Esophagus squamous epithelium (tissue), 5 donors: ENCODE measurements around the gene DNMT3L. TPM values are rescaled to one million over a fixed set of nuclear protein-coding genes. Genes with fewer than 3 reads are reported as not detected.
"Not testable (repeated sequence)": the region's sequence is repeated elsewhere in the genome, so short reads cannot be mapped to it uniquely, and the experiment has no call there.

Experiments
- DNase-seq: peaks from one replicate; lab custom pipeline; 2025; lab: John Stamatoyannopoulos, UW
- H3K27ac ChIP-seq, 4 donors: fragments of 200-600 bp; sonication (generic); one replicate each; pipeline ENCODE4 v1.5.1; 2016 to 2019; ENCODE audit warnings: mild to moderate bottlenecking in 1 of 4
- H3K27me3 ChIP-seq, 4 donors: fragments of 200-600 bp; sonication (generic); 1 replicate in 3 of 4; 2 replicates in 1 of 4; pipeline versions ENCODE4 v1.5.1 to v1.6.0; 2017 to 2021; ENCODE audit warnings: antibody characterized with exemption in 1 of 4
- H3K36me3 ChIP-seq, 3 donors: fragments of 200-600 bp; sonication (generic); one replicate each; pipeline ENCODE4 v1.5.1; 2016 to 2019
- H3K4me1 ChIP-seq, 3 donors: fragments of 200-600 bp; sonication (generic); one replicate each; pipeline ENCODE4 v1.5.1; 2017 to 2019
- H3K4me3 ChIP-seq, 4 donors: fragments of 200-600 bp; sonication (generic); 1 replicate in 3 of 4; 2 replicates in 1 of 4; pipeline ENCODE4 v1.5.1; 2016 to 2019; ENCODE audit warnings: mild to moderate bottlenecking in 2 of 4, moderate library complexity in 1 of 4
- H3K9me3 ChIP-seq, 3 donors: fragments of 200-600 bp; sonication (generic); one replicate each; pipeline ENCODE4 v1.5.1; 2016 to 2019
- POLR2A ChIP-seq, 4 donors: fragments of 450-650 bp; IDR thresholded peaks; one replicate each; pipeline ENCODE4 v1.6.1; 2017; ENCODE audit warnings: antibody characterized with exemption in 4 of 4, mild to moderate bottlenecking in 4 of 4, moderate library complexity in 3 of 4
- WGBS, 2 donors: methylation state at CpG; one replicate each; pipeline ENCODE4 v1.1.5; 2018; 5-methylcytosine and 5-hydroxymethylcytosine counted together
- intact Hi-C: fragments of 100-400 bp; cut with DNase I; formaldehyde crosslinking; loops from one replicate; pipeline ENCODE4 v1.15.0; 2022
- total RNA-seq, 4 donors: library from RNA; depleted of rRNA; stranded (reverse); fragments of >200 nt; gene quantifications; one replicate each; pipeline ENCODE4 v1.1.0, GENCODE V29; 2016
- TF ChIP-seq, protein P1 (sequence below), 6 experiments: fragments of 450-650 bp in 4 of 6; fragments of 200-600 bp in 2 of 6; sonication (generic) in 2 of 6; IDR thresholded peaks; one replicate each; pipeline ENCODE4 v1.5.1; 2016 to 2019; ENCODE audit warnings: antibody characterized with exemption in 6 of 6, mild to moderate bottlenecking in 4 of 6, moderate library complexity in 4 of 6
- donor health status: DM: yes; HTN: yes; CAD: no.

The DNMT3L gene
- total RNA-seq, 4 donors from 2014 or later, result not detected

DNA sequence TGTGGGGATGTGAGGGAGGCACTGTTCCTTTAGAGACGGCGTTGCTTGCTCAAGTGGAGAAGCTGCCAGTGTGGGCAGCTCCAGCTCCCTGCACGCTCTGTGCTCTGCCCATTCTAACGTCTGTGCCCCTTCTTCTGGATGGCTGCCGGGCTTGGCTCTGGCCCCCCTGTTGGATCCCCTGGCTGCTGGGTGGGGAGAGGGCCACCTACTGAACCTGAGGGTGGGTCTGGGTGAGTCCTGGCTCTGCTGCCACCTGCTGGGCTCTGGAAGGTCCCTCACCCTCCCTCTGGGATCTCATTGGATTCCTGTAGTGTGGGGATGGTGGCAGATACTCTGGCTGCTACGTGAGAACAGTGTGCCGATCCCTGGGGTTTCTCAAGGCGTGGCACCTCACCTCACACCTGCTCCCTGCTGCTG lies 43.2 kb upstream of the DNMT3L start:
- H3K4me1 ChIP-seq, result peaks cover 26 to 61% (median 39%) of the 10 kb centered on the region in 3 donors
- no peak overlapping the region for H3K4me3 ChIP-seq
- TF ChIP-seq POLR2A (IDR thresholded peaks at IDR 0.05), result no peak
- TF ChIP-seq, protein P1, sequence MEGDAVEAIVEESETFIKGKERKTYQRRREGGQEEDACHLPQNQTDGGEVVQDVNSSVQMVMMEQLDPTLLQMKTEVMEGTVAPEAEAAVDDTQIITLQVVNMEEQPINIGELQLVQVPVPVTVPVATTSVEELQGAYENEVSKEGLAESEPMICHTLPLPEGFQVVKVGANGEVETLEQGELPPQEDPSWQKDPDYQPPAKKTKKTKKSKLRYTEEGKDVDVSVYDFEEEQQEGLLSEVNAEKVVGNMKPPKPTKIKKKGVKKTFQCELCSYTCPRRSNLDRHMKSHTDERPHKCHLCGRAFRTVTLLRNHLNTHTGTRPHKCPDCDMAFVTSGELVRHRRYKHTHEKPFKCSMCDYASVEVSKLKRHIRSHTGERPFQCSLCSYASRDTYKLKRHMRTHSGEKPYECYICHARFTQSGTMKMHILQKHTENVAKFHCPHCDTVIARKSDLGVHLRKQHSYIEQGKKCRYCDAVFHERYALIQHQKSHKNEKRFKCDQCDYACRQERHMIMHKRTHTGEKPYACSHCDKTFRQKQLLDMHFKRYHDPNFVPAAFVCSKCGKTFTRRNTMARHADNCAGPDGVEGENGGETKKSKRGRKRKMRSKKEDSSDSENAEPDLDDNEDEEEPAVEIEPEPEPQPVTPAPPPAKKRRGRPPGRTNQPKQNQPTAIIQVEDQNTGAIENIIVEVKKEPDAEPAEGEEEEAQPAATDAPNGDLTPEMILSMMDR (IDR thresholded peaks at IDR 0.05), result peak; percentile 18 to 61 (median 48)
- intact Hi-C loops, result no loop called here
- no peak overlapping the region for H3K27ac ChIP-seq
- WGBS, 2 donors, result no CpG with 5 or more reads among the region's 8 CpGs
- H3K9me3 ChIP-seq, result no peaks in the 10 kb centered on the region
- H3K27me3 ChIP-seq, result no peaks in the 10 kb centered on the region
- no peak for DNase-seq
- H3K36me3 ChIP-seq, result peaks cover 5 to 46% (median 10%) of the 10 kb centered on the region in 3 donors

DNA sequence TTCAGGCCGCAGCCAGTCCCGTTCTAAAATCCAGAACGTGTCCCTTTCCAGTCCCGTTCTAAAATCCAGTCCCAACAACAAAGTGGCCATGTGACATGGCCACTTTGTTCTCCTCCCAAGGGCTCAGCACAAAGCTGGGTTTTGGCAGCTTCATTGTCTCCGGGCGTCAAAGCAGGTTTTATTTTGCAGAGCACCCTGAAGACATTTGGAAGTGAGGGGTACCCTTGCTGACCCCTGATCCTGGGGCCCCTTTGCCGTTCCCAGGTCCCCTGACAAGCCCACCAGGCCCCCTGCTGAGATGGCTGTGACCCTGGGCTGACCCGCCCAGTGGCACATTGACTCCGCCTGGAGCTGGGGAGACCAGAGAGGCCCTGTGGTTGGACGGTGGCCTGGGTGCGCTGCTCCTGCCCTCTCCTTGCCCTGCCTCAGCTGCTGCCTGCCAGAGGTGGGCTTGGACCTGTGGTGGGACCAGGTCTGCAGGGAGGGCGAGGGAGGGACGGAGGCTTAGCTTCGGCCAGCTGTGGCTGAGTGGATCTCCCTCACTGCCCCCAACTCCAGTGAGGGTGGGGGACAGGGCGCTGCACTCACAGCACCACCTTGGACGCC lies 42.4 kb upstream of the DNMT3L start:
- intact Hi-C loops, result no loop called here
- Histone ChIP-seq H3K9me3 (no peaks in the 10 kb centered on the region), H3K36me3 (peaks cover 5 to 38% (median 10%) of the 10 kb centered on the region in 3 donors), H3K4me3 (no peak overlapping the region), H3K27ac (peak overlapping the region in 2 of 4 donors; percentile 15 to 41), H3K27me3 (no peaks in the 10 kb centered on the region), H3K4me1 (peaks cover 26 to 67% (median 42%) of the 10 kb centered on the region in 3 donors)
- TF ChIP-seq POLR2A (IDR thresholded peaks at IDR 0.05), result no peak
- TF ChIP-seq, protein P1 (IDR thresholded peaks at IDR 0.05), result no peak
- DNase-seq, result no peak
- WGBS, 2 donors, result 62 to 71% methylated on average over 6 to 7 of the region's 16 CpGs

DNA sequence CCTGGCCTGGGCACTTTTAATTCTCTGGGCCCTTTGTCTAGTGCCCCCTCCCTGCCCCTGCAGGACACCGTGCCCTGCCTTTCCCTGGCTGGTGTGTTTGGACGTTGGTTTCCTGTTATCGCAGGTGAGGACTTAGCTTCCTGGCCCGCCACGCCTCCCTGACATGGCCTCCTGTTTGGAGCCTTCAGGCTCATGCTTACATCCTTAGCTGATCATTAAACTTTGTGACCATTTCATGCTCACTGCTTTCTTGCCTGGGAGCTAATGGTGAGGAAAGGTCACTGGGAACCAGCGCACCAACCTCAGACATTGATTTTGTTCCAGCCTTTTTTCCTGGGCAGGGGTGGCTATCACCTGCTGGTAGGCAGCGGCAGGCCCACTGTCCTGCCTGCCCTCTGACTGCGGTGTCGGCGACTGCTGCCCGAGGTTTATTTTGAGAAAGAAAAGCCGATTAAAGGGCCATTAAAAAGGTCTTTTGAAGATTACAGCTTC lies 41.8 kb upstream of the DNMT3L start:
- intact Hi-C loops, result no loop called here
- Histone ChIP-seq H3K36me3 (peaks cover 5 to 32% (median 10%) of the 10 kb centered on the region in 3 donors), H3K9me3 (no peaks in the 10 kb centered on the region), H3K27me3 (no peaks in the 10 kb centered on the region), H3K4me1 (peaks cover 26 to 73% (median 43%) of the 10 kb centered on the region in 3 donors), H3K4me3 (no peak overlapping the region), H3K27ac (peak overlapping the region in 2 of 4 donors; percentile 15 to 41)
- WGBS, 2 donors, result 68 to 70% methylated on average over 10 of the region's 12 CpGs
- DNase-seq, result no peak
- no peak for TF ChIP-seq POLR2A (IDR thresholded peaks at IDR 0.05)
- TF ChIP-seq, protein P1 (IDR thresholded peaks at IDR 0.05), result no peak

DNA sequence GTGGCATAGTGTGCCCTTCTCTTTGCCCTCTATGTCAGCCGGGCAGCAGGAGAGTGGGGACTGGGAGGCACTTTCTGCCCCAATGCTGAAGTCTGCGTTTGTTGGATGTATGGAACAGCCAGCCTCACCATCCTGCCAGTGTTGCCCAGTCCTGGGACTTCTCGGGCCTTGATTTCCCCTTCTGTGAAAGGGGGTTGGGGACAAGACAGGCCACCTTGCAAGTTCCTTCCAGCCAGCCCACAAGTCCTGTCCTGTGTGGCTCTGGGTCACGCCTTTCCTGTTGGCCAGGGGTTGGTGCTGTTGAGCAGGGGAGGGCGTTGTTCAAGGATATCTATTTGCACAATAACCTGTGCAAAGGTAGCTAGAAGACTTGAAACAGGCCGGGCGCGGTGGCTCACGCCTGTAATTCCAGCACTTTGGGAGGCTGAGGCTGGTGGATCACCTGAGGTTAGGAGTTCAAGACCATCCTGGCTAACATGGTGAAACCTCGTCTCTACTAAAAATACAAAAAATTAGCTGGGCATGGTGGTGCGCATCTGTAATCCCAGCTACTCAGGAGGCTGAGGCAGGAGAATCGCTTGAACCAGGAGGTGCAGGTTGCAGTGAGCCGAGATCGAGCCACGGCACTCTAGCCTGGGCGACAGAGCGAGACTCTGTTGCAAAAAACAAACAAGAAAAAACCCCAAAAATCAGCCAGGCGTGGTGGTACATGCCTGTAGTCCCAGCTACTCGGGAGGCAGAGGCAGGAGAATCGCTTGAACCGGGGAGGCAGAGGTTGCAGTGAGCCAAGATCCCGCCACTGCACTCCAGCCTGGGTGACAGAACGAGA lies 41.1 kb upstream of the DNMT3L start:
- Histone ChIP-seq H3K27ac (peak overlapping the region; percentile 2 to 97 (median 30)), H3K36me3 (peaks cover 5 to 25% (median 10%) of the 10 kb centered on the region in 3 donors), H3K4me1 (peaks cover 26 to 81% (median 45%) of the 10 kb centered on the region in 3 donors), H3K4me3 (peak overlapping the region in 1 of 4 donors; percentile 6)
- WGBS, 2 donors, result 57 to 70% methylated on average over 11 to 15 of the region's 23 CpGs
- intact Hi-C loops, H3K27me3 ChIP-seq, H3K9me3 ChIP-seq, DNase-seq: not testable (repeated sequence)
- TF ChIP-seq, protein P1 (IDR thresholded peaks at IDR 0.05), result peak in 3 of 6 experiments; percentile 7 to 19 (median 17)
